HEK293 (cell line): ENCODE data around the gene GSTA1.

Experiments
- ZNF510 ChIP-seq: fragments of 450-650 bp; formaldehyde crosslinking; IDR thresholded peaks from 2 replicates; pipeline ENCODE4 v1.5.1; 2018; ENCODE audit warnings: mild to moderate bottlenecking, missing genetic modification characterization, missing biosample characterization; ENCODE audit not compliant: insufficient replicate concordance
- ZNF654 ChIP-seq: fragments of 450-650 bp; formaldehyde crosslinking; IDR thresholded peaks from 2 replicates; pipeline ENCODE4 v1.5.1; 2016; ENCODE audit warnings: low read depth, missing biosample characterization, missing genetic modification characterization
- TF ChIP-seq, protein P1 (sequence below): fragments of 450-650 bp; formaldehyde crosslinking; IDR thresholded peaks from 2 replicates; pipeline ENCODE4 v1.5.1; 2016; ENCODE audit warnings: missing biosample characterization, missing genetic modification characterization

DNA sequence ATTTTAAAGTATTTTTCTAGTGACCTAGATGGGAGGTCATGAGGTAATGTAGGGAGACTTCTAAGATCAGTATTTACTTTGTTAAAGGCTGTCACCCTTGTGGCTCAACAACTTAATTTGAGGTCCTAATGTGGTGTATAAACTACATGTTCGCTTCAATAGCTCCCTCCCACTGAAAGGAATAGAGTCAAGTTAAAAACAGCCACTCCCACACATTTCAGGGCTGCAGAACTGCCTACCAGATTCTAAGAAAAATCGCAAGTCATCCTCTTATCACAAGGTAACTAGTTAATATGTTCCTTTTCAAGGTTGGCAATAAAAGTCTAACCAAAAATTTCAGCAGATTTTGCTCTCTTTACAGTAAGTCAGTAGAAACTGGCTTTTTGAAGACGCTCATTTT is 15.1 kb downstream of the GSTA1 start:
- TF ChIP-seq ZNF510 = no peak
- TF ChIP-seq, protein P1, sequence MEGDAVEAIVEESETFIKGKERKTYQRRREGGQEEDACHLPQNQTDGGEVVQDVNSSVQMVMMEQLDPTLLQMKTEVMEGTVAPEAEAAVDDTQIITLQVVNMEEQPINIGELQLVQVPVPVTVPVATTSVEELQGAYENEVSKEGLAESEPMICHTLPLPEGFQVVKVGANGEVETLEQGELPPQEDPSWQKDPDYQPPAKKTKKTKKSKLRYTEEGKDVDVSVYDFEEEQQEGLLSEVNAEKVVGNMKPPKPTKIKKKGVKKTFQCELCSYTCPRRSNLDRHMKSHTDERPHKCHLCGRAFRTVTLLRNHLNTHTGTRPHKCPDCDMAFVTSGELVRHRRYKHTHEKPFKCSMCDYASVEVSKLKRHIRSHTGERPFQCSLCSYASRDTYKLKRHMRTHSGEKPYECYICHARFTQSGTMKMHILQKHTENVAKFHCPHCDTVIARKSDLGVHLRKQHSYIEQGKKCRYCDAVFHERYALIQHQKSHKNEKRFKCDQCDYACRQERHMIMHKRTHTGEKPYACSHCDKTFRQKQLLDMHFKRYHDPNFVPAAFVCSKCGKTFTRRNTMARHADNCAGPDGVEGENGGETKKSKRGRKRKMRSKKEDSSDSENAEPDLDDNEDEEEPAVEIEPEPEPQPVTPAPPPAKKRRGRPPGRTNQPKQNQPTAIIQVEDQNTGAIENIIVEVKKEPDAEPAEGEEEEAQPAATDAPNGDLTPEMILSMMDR (tag by site-specific recombination) = no peak
- no peak for TF ChIP-seq ZNF654
